Measurements from ENCODE around the gene CCNL1. TPM values are rescaled to one million over a fixed set of nuclear protein-coding genes. Genes with fewer than 3 reads are reported as not detected.

The CCNL1 gene
- polyA plus RNA-seq, 1 donor from 2014 or later: 186 TPM

DNA sequence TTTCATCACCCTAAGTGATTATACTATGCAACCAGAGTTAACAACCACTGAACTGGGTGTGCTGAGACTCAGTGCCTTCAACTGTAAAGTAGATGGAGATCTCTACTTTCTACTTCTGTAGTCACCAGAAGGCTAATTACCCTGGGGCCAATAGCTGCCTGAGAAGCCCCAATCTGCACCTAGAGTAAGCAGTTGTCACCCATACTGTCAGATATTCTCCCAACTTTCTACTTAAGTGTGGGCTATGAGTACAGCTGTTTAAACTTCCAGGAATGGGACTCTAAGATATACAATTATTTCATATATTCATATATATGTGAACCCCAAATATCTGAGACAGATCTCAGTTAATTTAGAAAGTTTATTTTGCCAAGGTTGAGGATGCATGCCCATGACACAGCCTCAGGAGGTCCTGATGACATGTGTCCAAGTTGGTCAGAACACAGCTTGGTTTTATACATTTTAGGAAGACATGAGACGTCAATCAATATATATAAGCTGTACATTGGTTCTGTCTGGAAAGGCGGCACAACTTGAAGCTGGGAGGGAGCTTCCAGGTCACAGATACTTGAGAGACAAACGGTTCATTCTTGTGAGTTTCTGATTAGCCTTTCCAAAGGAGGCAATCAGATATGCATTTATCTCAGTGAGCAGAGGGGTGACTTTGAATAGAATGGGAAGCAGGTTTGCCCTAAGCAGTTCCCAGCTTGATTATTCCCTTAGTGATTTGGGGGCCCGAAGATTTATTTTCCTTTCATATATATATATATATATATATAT lies 41.9 kb downstream of the CCNL1 start:
- Histone ChIP-seq H3K27ac (ENCODE audit: low read length) (no peak overlapping the region), H2AFZ (ENCODE audit: low read depth, low read length) (no peak overlapping the region), H3K4me3 (ENCODE audit: low read length) (no peak overlapping the region), H3K9me2 (ENCODE audit: insufficient read depth, low read length) (no peaks in the 10 kb centered on the region), H3K9me3 (ENCODE audit: low read length) (no peaks in the 10 kb centered on the region), H4K20me1 (ENCODE audit: insufficient read depth) (no peaks in the 10 kb centered on the region), H3K36me3 (ENCODE audit: insufficient read depth, low read length) (no peaks in the 10 kb centered on the region), H3K9ac (ENCODE audit: low read length) (no peak overlapping the region), H3K4me2 (ENCODE audit: low read length) (no peak overlapping the region), H3K79me2 (replicated peaks; ENCODE audit: insufficient read depth, low read length) (no peaks in the 10 kb centered on the region), H3K27me3 (ENCODE audit: insufficient read depth, low read depth, low read length) (no peaks in the 10 kb centered on the region), H3F3A (ENCODE audit: insufficient read depth, low read length, poor library complexity, severe bottlenecking) (no peaks in the 10 kb centered on the region)
- no peak for TF ChIP-seq EZH2 (IDR thresholded peaks at IDR 0.05; ENCODE audit: borderline replicate concordance, insufficient read depth, low read length, poor library complexity, severe bottlenecking)
- TF ChIP-seq, protein P1, sequence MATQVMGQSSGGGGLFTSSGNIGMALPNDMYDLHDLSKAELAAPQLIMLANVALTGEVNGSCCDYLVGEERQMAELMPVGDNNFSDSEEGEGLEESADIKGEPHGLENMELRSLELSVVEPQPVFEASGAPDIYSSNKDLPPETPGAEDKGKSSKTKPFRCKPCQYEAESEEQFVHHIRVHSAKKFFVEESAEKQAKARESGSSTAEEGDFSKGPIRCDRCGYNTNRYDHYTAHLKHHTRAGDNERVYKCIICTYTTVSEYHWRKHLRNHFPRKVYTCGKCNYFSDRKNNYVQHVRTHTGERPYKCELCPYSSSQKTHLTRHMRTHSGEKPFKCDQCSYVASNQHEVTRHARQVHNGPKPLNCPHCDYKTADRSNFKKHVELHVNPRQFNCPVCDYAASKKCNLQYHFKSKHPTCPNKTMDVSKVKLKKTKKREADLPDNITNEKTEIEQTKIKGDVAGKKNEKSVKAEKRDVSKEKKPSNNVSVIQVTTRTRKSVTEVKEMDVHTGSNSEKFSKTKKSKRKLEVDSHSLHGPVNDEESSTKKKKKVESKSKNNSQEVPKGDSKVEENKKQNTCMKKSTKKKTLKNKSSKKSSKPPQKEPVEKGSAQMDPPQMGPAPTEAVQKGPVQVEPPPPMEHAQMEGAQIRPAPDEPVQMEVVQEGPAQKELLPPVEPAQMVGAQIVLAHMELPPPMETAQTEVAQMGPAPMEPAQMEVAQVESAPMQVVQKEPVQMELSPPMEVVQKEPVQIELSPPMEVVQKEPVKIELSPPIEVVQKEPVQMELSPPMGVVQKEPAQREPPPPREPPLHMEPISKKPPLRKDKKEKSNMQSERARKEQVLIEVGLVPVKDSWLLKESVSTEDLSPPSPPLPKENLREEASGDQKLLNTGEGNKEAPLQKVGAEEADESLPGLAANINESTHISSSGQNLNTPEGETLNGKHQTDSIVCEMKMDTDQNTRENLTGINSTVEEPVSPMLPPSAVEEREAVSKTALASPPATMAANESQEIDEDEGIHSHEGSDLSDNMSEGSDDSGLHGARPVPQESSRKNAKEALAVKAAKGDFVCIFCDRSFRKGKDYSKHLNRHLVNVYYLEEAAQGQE (IDR thresholded peaks at IDR 0.05; ENCODE audit: borderline replicate concordance): no peak
- TF ChIP-seq MXI1 (conservative IDR thresholded peaks at IDR 0.05; ENCODE audit: poor library complexity, severe bottlenecking): no peak
- no peak for TF ChIP-seq POLR2AphosphoS5 (IDR thresholded peaks at IDR 0.05)
- TF ChIP-seq RAD21 (conservative IDR thresholded peaks at IDR 0.05): no peak
- no peak for TF ChIP-seq SMC3 (conservative IDR thresholded peaks at IDR 0.05; ENCODE audit: poor library complexity)
- TF ChIP-seq EP300 (conservative IDR thresholded peaks at IDR 0.05; ENCODE audit: poor library complexity, severe bottlenecking): no peak

DNA sequence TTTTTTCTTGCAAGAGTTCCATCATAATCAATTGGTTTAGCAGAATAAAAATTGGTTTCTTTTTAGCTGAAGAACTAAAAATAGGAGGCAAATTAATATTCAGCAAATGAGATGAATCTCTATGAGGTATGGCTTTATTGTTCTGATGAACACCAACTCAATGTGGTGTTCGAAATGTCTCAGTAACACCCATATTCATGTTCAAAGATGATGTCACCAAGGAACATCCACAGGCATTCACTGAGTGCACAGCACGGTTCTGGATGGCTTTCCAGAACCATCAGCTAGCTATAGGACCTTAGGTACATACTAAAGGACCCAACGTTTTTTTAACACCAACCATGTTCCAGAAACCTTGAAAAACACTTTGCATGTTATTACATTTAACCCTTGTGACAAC lies 42.7 kb downstream of the CCNL1 start:
- no peak overlapping the region for H3K4me2 ChIP-seq (ENCODE audit: low read length)
- H3K9me3 ChIP-seq (ENCODE audit: low read length): no peaks in the 10 kb centered on the region
- H3K79me2 ChIP-seq (replicated peaks; ENCODE audit: insufficient read depth, low read length): no peaks in the 10 kb centered on the region
- H3K36me3 ChIP-seq (ENCODE audit: insufficient read depth, low read length): no peaks in the 10 kb centered on the region
- no peaks in the 10 kb centered on the region for H3K9me2 ChIP-seq (ENCODE audit: insufficient read depth, low read length)
- no peak overlapping the region for H3K9ac ChIP-seq (ENCODE audit: low read length)
- no peaks in the 10 kb centered on the region for H3F3A ChIP-seq (ENCODE audit: insufficient read depth, low read length, poor library complexity, severe bottlenecking)
- H4K20me1 ChIP-seq (ENCODE audit: insufficient read depth): no peaks in the 10 kb centered on the region
- TF ChIP-seq EZH2 (IDR thresholded peaks at IDR 0.05; ENCODE audit: borderline replicate concordance, insufficient read depth, low read length, poor library complexity, severe bottlenecking) (no peak), TAF1 (IDR thresholded peaks at IDR 0.05; ENCODE audit: low read depth) (no peak), MXI1 (conservative IDR thresholded peaks at IDR 0.05; ENCODE audit: poor library complexity, severe bottlenecking) (no peak), POLR2AphosphoS5 (IDR thresholded peaks at IDR 0.05) (no peak), SMC3 (conservative IDR thresholded peaks at IDR 0.05; ENCODE audit: poor library complexity) (no peak), RAD21 (conservative IDR thresholded peaks at IDR 0.05) (no peak), EP300 (conservative IDR thresholded peaks at IDR 0.05; ENCODE audit: poor library complexity, severe bottlenecking) (no peak)
- TF ChIP-seq, protein P2, sequence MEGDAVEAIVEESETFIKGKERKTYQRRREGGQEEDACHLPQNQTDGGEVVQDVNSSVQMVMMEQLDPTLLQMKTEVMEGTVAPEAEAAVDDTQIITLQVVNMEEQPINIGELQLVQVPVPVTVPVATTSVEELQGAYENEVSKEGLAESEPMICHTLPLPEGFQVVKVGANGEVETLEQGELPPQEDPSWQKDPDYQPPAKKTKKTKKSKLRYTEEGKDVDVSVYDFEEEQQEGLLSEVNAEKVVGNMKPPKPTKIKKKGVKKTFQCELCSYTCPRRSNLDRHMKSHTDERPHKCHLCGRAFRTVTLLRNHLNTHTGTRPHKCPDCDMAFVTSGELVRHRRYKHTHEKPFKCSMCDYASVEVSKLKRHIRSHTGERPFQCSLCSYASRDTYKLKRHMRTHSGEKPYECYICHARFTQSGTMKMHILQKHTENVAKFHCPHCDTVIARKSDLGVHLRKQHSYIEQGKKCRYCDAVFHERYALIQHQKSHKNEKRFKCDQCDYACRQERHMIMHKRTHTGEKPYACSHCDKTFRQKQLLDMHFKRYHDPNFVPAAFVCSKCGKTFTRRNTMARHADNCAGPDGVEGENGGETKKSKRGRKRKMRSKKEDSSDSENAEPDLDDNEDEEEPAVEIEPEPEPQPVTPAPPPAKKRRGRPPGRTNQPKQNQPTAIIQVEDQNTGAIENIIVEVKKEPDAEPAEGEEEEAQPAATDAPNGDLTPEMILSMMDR (IDR thresholded peaks at IDR 0.05; ENCODE audit: poor library complexity, severe bottlenecking): no peak
- TF ChIP-seq, protein P1 (IDR thresholded peaks at IDR 0.05; ENCODE audit: borderline replicate concordance): no peak
- no peaks in the 10 kb centered on the region for H3K27me3 ChIP-seq (ENCODE audit: insufficient read depth, low read depth, low read length)
- no peak overlapping the region for H3K4me3 ChIP-seq (ENCODE audit: low read length)
- H3K27ac ChIP-seq (ENCODE audit: low read length): no peak overlapping the region
- H2AFZ ChIP-seq (ENCODE audit: low read depth, low read length): no peak overlapping the region
